Testis (tissue), 2 donors: Measurements from ENCODE around the gene GGTLC1.
A peak's percentile ranks its signal among the peaks of the same experiment; 100 is the strongest.
"Not testable (repeated sequence)": the region's sequence is repeated elsewhere in the genome, so short reads cannot be mapped to it uniquely, and the experiment has no call there.

Source experiments
- CTCF ChIP-seq, 3 experiments: fragments of 450-650 bp in 2 of 3; fragments of 200-600 bp in 1 of 3; sonication (generic) in 1 of 3; IDR thresholded peaks; one replicate each; pipeline ENCODE4 v1.5.1; 2016 to 2019; ENCODE audit warnings: antibody characterized with exemption in 3 of 3, mild to moderate bottlenecking in 2 of 3, moderate library complexity in 1 of 3
- POLR2A ChIP-seq: fragments of 450-650 bp; IDR thresholded peaks from one replicate; pipeline ENCODE4 v1.6.1; 2017; ENCODE audit warnings: antibody characterized with exemption, mild to moderate bottlenecking, moderate library complexity

DNA sequence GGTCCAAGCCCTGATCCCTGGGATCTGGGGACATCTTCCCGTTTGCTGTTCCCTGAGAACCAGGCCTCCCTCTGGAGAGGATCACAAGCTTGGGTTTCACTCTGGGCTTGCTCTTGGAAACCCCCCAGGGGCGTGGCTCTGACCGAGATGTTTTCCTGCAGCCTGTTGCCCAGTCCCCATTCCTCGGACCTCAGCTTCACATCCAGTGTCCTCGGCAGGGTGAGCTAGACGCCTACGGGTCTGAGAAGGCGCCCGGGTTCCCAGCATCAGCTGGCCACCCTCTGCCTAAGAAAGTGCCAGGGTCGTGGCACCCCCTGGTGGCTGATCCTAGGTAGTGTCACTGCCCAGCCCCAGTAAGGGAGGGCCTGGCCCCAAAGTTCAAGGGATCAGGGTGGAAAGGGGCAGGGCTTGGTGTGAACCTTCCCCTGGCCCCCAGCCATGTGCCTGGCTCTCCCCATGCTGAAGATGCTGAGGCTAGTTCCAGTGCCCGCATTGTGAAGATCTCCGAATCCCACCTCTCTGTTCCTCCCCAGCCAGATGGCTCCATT lies 4.0 kb downstream of the GGTLC1 start:
- peak in 1 of 3 experiments; percentile 8 for TF ChIP-seq CTCF (IDR thresholded peaks at IDR 0.05)
- not testable (repeated sequence) for TF ChIP-seq POLR2A
